HG02884 (cell line): Measurements from ENCODE around the gene GOLGA1.
"Not testable (repeated sequence)": the region's sequence is repeated elsewhere in the genome, so short reads cannot be mapped to it uniquely, and the experiment has no call there.

Experiments
- ATAC-seq: cut with Tn5 transposase; IDR thresholded peaks from one replicate; pipeline ENCODE4 v1.9.1; 2021; ENCODE audit warnings: mild to moderate bottlenecking, moderate library complexity; ENCODE audit not compliant: unreplicated experiment

Gene GOLGA1

GRCh38 chr9:124841075-124841821 is 99.6 kb downstream of the GOLGA1 start:
- no peak for ATAC-seq

DNA sequence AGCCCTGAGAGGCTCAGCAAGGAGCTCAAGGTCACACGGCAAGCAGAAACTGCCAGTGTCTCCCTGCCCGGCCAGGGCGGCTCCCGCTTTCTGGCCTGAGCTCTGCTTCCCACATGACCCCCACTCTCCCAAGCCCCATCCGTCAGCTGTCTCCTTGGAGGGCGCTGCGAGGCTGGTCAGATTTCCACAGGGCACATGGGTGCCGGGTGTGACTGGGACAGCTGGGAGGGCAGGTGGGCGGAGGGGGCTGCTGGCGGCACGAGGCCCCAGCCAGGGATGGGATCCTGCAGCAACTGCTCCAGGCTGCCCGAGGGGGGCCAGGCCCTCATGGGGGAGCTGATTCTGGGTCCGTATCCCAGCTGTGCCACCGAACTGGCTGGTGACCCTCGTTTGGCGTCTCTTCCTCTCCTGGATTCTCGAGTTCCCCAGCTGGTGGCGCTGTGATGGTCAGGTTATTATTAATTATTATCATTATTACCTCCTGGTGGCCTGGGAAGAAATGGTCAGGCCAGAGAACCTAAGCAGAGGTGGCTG is 100.5 kb downstream of the GOLGA1 start:
- no peak for ATAC-seq

GRCh38 chr9:124839612-124840299 is 101.1 kb downstream of the GOLGA1 start:
- no peak for ATAC-seq

DNA sequence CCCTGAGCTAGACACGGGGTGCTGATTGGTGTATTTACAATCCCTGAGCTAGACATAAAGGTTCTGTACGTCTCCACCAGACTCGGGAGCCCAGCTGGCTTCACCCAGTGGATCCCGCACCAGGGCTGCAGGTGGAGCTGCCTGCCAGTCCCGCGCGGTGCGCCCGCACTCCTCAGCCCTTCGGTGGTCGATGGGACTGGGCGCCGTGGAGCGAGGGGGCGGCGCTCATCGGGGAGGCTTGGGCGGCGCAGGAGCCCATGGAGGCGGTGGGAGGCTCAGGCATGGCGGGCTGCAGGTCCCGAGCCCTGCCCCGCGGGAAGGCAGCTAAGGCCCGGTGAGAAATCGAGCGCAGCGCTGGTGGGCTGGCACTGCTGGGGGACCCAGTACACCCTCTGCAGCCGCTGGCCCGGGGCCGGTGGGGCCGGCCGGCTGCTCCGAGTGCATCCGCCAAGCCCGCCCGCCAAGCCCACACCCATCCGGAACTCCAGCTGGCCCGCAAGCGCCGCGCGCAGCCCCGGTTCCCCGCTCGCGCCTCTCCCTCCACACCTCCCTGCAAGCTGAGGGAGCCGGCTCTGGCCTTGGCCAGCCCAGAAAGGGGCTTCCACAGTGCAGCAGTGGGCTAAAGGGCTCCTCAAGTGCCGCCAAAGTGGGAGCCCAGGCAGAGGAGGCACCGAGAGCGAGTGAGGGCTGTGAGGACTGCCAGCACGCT is 102.2 kb downstream of the GOLGA1 start:
- not testable (repeated sequence) for ATAC-seq

- not testable (repeated sequence) for ATAC-seq
These were observed 102.8 kb downstream of the GOLGA1 start for GRCh38 chr9:124838132-124838531.

GRCh38 chr9:124835026-124835557 is 105.8 kb downstream of the GOLGA1 start:
- no peak for ATAC-seq

DNA sequence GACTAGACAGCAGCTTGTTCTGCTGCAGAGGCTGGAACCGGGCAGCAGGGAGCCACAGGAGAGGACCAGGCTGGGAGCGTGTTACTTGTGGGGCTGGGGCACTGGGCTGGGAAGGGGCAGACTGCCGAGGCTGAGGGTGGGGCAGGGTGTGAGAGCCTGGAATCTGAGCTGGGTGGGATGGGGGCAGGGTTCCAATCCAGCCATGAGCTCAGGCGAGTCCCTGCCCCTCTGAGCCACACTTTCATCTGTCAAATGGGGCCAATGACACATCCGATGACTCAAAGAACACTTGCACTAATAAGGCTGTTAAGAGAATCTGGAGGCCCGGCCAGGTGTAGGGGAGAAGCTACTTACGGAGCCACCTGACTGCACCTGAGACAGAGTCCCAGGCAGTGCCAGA is 106.3 kb downstream of the GOLGA1 start:
- no peak for ATAC-seq

DNA sequence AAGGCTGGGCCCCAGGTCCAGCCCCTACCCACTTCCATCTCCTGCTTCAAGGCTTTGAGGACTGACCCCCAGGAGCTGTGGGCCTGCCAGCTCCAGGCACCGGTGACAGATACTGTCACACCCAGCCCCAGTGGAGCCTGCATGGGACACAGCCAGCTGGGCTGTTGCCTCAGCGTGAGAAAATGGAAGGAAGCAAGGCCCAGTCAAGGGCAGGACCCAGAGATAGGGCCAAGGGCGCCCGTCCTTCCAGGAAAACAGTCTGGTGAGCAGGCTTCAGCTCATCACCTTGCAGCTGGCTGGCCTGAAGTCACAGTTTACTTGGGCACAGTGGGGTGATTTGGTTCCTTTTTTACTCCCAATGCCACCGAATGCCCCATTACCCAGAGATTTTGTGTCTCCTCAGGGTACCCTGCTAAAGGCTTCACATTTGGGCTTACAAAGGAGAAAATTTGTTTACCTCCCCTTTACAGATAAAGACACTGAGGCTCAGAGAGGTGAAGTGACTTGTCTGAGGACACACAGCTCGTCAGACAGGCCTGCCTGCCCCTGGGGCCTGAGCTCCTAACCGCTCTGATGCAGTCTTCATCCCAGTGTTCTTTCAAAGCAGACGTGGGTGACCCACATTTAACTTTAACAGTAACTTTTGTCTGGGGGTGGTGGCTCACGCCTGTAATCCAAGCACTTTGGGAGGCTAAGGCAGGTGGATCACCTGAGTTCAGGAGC is 109.1 kb downstream of the GOLGA1 start:
- no peak for ATAC-seq

GRCh38 chr9:124830593-124830992 is 110.3 kb downstream of the GOLGA1 start:
- ATAC-seq: no peak

- no peak for ATAC-seq
These were observed 111.6 kb downstream of the GOLGA1 start for GRCh38 chr9:124829334-124829669.

DNA sequence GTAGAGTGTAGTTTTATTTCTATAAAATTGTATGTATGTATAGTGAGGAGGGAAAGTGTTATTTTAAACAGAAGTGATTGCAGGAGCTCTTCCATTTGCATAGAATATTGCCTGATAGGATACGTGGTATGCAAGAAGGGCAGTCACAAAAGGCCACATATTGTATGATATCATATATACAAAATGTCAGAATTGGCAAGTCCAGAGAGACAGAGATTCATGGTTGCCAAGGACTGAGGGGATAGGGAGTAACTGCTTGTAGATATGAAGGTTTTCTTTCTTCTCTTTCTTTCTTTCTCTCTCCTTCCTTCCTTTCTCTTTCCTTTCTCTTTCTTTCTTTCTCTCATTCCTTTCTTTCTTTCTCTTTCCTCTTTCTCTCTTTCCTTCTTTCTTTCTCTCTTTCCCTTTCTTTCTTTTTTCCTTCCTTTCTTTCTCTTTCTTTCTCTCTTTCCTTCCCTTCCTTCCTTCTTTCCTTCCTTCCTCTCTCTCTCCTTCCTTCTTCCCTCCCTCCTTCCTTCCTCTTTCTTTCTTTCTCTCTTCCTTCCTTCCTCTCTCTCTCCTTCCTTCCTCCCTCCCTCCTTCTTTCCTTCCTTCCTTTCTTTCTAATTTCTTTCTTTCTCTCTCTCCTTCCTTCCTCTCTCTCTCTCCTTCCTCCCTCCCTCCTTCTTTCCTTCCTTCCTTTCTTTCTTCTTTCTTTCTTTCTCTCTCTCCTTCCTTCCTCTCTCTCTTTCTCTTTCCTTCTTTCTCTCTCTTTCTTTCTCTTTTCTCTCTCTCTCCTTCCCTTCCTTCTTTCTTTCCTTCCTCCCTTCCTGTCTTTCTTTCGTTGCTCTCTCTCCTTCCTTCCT is 112.2 kb downstream of the GOLGA1 start:
- no peak for ATAC-seq
